ENCODE data around the gene ERCC1.

Gene ERCC1

DNA sequence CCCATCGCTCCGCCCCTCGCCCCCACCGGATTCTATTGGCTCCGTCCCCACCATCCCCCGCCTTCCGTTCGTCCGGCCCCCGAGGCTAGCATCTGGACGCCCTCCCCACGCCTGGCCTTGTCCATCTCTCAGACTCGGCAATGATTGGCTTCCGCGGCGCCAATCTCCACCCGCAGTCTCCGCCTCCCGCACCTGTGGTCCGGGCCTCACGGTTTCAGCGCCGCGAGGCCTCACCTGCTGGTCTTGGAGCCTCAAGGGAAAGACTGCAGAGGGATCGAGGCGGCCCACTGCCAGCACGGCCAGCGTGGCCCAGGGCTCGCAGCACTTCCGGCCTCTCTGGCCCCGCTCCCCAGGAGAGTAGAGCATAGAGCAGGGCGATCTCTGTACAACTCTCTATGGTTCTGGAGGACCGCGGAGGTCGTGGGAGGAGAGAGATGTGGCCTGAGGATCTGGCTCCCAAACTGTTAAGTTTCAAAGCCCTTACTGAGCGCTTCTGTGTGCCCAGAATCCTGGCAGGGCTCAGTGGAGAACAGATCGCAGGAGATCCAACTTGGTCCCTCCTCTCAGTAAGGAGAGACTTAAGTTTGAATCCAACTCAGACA lies at the start of gene ERCC1:
TSS of gene ERCC1 (minus strand) at position 329 of the 602 bp plus-strand sequence. CDS start 543 bp downstream, outside the sequence.
- peak; percentile 86 for DNase-seq (ENCODE audit: low read depth)
- peak within 1 kb of the TSS; percentile 77 for H3K4me3 ChIP-seq (ENCODE audit: low read length)
- TF ChIP-seq, protein P1, sequence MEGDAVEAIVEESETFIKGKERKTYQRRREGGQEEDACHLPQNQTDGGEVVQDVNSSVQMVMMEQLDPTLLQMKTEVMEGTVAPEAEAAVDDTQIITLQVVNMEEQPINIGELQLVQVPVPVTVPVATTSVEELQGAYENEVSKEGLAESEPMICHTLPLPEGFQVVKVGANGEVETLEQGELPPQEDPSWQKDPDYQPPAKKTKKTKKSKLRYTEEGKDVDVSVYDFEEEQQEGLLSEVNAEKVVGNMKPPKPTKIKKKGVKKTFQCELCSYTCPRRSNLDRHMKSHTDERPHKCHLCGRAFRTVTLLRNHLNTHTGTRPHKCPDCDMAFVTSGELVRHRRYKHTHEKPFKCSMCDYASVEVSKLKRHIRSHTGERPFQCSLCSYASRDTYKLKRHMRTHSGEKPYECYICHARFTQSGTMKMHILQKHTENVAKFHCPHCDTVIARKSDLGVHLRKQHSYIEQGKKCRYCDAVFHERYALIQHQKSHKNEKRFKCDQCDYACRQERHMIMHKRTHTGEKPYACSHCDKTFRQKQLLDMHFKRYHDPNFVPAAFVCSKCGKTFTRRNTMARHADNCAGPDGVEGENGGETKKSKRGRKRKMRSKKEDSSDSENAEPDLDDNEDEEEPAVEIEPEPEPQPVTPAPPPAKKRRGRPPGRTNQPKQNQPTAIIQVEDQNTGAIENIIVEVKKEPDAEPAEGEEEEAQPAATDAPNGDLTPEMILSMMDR (conservative IDR thresholded peaks at IDR 0.05; ENCODE audit: low read depth, low read length), result no peak

DNA sequence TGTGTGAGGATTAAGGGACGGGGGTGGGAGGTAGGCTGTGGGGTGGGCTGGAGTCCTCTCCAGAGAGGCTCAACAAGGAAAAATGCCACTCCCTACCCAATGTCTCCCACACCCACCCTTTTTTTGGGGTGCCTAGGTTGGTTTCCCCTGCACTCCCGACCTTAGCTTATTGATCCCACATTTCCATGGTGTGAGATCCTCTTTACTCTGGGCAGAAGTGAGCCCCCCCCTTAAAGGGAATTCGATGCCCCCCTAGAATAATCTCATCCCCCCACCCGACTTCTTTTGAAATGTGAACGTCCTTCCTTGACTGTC lies 49.6 kb upstream of the ERCC1 start:
- TF ChIP-seq, protein P1 (conservative IDR thresholded peaks at IDR 0.05; ENCODE audit: low read depth, low read length), result no peak
- DNase-seq (ENCODE audit: low read depth), result no peak
- no peak overlapping the region for H3K4me3 ChIP-seq (ENCODE audit: low read length)

DNA sequence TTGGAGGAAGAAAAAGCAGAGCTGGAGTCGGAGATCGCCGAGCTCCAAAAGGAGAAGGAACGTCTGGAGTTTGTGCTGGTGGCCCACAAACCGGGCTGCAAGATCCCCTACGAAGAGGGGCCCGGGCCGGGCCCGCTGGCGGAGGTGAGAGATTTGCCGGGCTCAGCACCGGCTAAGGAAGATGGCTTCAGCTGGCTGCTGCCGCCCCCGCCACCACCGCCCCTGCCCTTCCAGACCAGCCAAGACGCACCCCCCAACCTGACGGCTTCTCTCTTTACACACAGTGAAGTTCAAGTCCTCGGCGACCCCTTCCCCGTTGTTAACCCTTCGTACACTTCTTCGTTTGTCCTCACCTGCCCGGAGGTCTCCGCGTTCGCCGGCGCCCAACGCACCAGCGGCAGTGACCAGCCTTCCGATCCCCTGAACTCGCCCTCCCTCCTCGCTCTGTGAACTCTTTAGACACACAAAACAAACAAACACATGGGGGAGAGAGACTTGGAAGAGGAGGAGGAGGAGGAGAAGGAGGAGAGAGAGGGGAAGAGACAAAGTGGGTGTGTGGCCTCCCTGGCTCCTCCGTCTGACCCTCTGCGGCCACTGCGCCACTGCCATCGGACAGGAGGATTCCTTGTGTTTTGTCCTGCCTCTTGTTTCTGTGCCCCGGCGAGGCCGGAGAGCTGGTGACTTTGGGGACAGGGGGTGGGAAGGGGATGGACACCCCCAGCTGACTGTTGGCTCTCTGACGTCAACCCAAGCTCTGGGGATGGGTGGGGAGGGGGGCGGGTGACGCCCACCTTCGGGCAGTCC lies 49.0 kb upstream of the ERCC1 start:
- TF ChIP-seq, protein P1 (conservative IDR thresholded peaks at IDR 0.05; ENCODE audit: low read depth, low read length), result no peak
- H3K4me3 ChIP-seq (ENCODE audit: low read length), result peak overlapping the region; percentile 37
- no peak for DNase-seq (ENCODE audit: low read depth)

GRCh38 chr19:45471931-45472562 lies 48.3 kb upstream of the ERCC1 start:
- H3K4me3 ChIP-seq (ENCODE audit: low read length), result peak overlapping the region; percentile 37

DNA sequence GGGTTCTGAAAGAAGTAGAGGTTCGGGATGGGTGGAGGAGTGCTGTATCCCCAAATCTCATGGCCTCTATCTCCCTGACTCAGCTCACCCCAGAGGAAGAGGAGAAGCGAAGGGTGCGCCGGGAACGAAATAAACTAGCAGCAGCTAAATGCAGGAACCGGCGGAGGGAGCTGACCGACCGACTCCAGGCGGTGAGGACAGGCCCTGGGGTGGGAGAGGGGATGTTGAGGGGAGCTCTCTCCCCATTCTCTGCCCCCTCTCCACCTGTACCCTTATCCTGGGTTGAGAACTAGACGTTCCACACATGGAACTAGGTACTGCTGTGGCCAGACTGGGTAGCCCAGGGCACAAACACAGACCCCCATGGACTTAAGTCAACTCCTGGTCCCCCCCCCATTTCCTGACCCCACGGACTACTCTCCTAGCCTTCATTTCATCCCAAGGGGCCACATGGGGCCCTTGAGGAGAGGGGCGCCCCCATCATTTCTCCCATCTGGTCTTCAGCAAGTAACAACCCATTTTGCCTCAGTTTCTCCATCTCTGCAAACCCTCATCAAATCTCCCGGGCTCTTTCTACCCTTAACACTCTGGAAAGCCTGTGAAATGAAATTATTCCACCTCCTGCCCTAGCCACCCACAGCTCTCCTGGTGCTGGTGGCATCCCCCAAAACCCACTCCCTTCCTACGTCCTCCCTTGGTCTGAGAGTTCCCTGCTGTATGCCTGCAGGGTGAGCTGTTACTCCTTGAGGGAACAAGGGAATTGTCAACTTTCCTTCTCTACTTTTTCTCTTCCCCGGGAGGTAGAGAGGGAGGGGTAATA lies 47.6 kb upstream of the ERCC1 start:
- no peak for DNase-seq (ENCODE audit: low read depth)
- no peak overlapping the region for H3K4me3 ChIP-seq (ENCODE audit: low read length)
- TF ChIP-seq, protein P1 (conservative IDR thresholded peaks at IDR 0.05; ENCODE audit: low read depth, low read length), result no peak

More at GRCh38 chr19:45471931-45472562, 48.3 kb upstream of the ERCC1 start:
- DNase-seq (ENCODE audit: low read depth), result no peak
- TF ChIP-seq, protein P1 (conservative IDR thresholded peaks at IDR 0.05; ENCODE audit: low read depth, low read length), result no peak

DNA sequence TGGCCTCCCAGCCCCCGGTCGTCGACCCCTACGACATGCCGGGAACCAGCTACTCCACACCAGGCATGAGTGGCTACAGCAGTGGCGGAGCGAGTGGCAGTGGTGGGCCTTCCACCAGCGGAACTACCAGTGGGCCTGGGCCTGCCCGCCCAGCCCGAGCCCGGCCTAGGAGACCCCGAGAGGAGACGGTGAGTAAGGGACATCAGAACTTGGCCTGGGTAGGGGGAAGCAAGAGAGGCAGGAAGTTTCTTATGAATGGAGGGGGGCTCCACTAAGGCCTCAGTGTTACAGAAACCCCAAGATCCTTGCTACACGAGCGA lies 47.0 kb upstream of the ERCC1 start:
- TF ChIP-seq, protein P1 (conservative IDR thresholded peaks at IDR 0.05; ENCODE audit: low read depth, low read length), result no peak
- no peak overlapping the region for H3K4me3 ChIP-seq (ENCODE audit: low read length)
- DNase-seq (ENCODE audit: low read depth), result no peak
